Measurements from ENCODE around the gene PPP1R27. TPM values are rescaled to one million over a fixed set of nuclear protein-coding genes. Genes with fewer than 3 reads are reported as not detected.
"Not testable (repeated sequence)": the region's sequence is repeated elsewhere in the genome, so short reads cannot be mapped to it uniquely, and the experiment has no call there.

Gene PPP1R27
- total RNA-seq, 4 donors from 2014 or later = not detected

- intact Hi-C loops (cut with DNase I) = no loop called here
- Histone ChIP-seq H3K9me3 (no peaks in the 10 kb centered on the region), H3K27ac (no peak overlapping the region), H3K36me3 (peaks cover 28 to 37% of the 10 kb centered on the region in 2 donors), H3K4me1 (no peaks in the 10 kb centered on the region), H3K4me3 (replicated peaks in 1 of 3) (no peak overlapping the region), H3K27me3 (no peaks in the 10 kb centered on the region)
- WGBS, 2 donors = 57 to 66% methylated on average over 22 to 30 of the region's 40 CpGs
- no peak for DNase-seq
- no peak for TF ChIP-seq POLR2A (IDR thresholded peaks at IDR 0.05)
- TF ChIP-seq CTCF (IDR thresholded peaks at IDR 0.05) = no peak
Measured at GRCh38 chr17:81840826-81841778, 6.3 kb upstream of the PPP1R27 start.

- WGBS, 2 donors = 92 to 96% methylated on average over 5 of the region's 5 CpGs
- H3K27me3 ChIP-seq; H3K4me3 ChIP-seq (replicated peaks in 1 of 3); intact Hi-C loops (cut with DNase I); H3K4me1 ChIP-seq; H3K9me3 ChIP-seq; H3K27ac ChIP-seq; DNase-seq: not testable (repeated sequence)
- peaks cover 18 to 27% of the 10 kb centered on the region in 2 donors for H3K36me3 ChIP-seq
Measured at GRCh38 chr17:81840059-81840458, 5.2 kb upstream of the PPP1R27 start.

GRCh38 chr17:81839301-81839700 is 4.5 kb upstream of the PPP1R27 start:
- Histone ChIP-seq H3K27ac (no peak overlapping the region), H3K27me3 (no peaks in the 10 kb centered on the region), H3K9me3 (no peaks in the 10 kb centered on the region), H3K36me3 (peaks cover 10 to 19% of the 10 kb centered on the region in 2 donors), H3K4me3 (replicated peaks in 1 of 3) (no peak overlapping the region), H3K4me1 (peaks cover 3 to 5% of the 10 kb centered on the region in 2 donors)
- WGBS, 2 donors = 72 to 75% methylated on average over 15 of the region's 15 CpGs
- DNase-seq = no peak
- intact Hi-C loops (cut with DNase I) = no loop called here
- TF ChIP-seq CTCF (IDR thresholded peaks at IDR 0.05) (no peak), POLR2A (IDR thresholded peaks at IDR 0.05) (no peak)

- no peaks in the 10 kb centered on the region for H3K27me3 ChIP-seq
- peaks cover 7 to 14% of the 10 kb centered on the region in 2 donors for H3K36me3 ChIP-seq
- no peak overlapping the region for H3K4me3 ChIP-seq (replicated peaks in 1 of 3)
- no peak for TF ChIP-seq CTCF (IDR thresholded peaks at IDR 0.05)
- no peak for TF ChIP-seq POLR2A (IDR thresholded peaks at IDR 0.05)
- no peak overlapping the region for H3K27ac ChIP-seq
- WGBS, 2 donors = 36 to 37% methylated on average over 16 to 17 of the region's 17 CpGs
- no peaks in the 10 kb centered on the region for H3K9me3 ChIP-seq
- no peak for DNase-seq
- H3K4me1 ChIP-seq = peaks cover 8 to 10% of the 10 kb centered on the region in 2 donors
- intact Hi-C loops (cut with DNase I) = no loop called here
Measured at GRCh38 chr17:81838753-81839255, 4.0 kb upstream of the PPP1R27 start.

GRCh38 chr17:81837641-81838040 is 2.8 kb upstream of the PPP1R27 start:
- no peak for TF ChIP-seq CTCF (IDR thresholded peaks at IDR 0.05)
- TF ChIP-seq POLR2A (IDR thresholded peaks at IDR 0.05) = no peak
- intact Hi-C loops (cut with DNase I) = no loop called here
- DNase-seq = no peak
- no peaks in the 10 kb centered on the region for H3K27me3 ChIP-seq
- 86 to 87% methylated on average over 9 of the region's 9 CpGs for WGBS, 2 donors
- H3K36me3 ChIP-seq = peaks cover 0 to 3% of the 10 kb centered on the region in 2 donors
- no peaks in the 10 kb centered on the region for H3K9me3 ChIP-seq
- no peak overlapping the region for H3K4me3 ChIP-seq (replicated peaks in 1 of 3)
- H3K4me1 ChIP-seq = peaks cover 12 to 13% of the 10 kb centered on the region in 2 donors
- H3K27ac ChIP-seq = no peak overlapping the region
